Neutrophil (primary cell): Measurements from ENCODE around the gene PIWIL4.
"Not testable (repeated sequence)": the region's sequence is repeated elsewhere in the genome, so short reads cannot be mapped to it uniquely, and the experiment has no call there.

Experiments used
- H3K27ac ChIP-seq: fragments of 200-600 bp; sonication (generic); 2 replicates; pipeline ENCODE4 v1.5.1; 2016; ENCODE audit warnings: mild to moderate bottlenecking, moderate library complexity
- H3K27me3 ChIP-seq: fragments of 200-600 bp; sonication (generic); 2 replicates; pipeline ENCODE4 v1.6.0; 2016; ENCODE audit warnings: mild to moderate bottlenecking
- H3K36me3 ChIP-seq: fragments of 200-600 bp; sonication (generic); 2 replicates; pipeline ENCODE4 v1.5.1; 2017
- H3K4me1 ChIP-seq, 2 experiments: fragments of 200-600 bp in 1 of 2; sonication (generic) in 1 of 2; 1 replicate in 1 of 2; 2 replicates in 1 of 2; pipeline versions ENCODE4 v1.5.1 to v1.6.1; 2013 to 2016; ENCODE audit warnings: low read depth in 1 of 2, low read length in 1 of 2, mild to moderate bottlenecking in 1 of 2, moderate library complexity in 1 of 2; ENCODE audit not compliant: control insufficient read depth in 1 of 2, insufficient read depth in 1 of 2
- H3K4me3 ChIP-seq, 2 experiments: fragments of 200-600 bp in 1 of 2; sonication (generic) in 1 of 2; 1 replicate in 1 of 2; 2 replicates in 1 of 2; pipeline ENCODE4 v1.5.1; 2013 to 2016; ENCODE audit warnings: low read depth in 1 of 2, low read length in 1 of 2, mild to moderate bottlenecking in 1 of 2, moderate library complexity in 1 of 2
- H3K9me3 ChIP-seq: fragments of 200-600 bp; sonication (generic); 2 replicates; pipeline ENCODE4 v1.5.1; 2016
- TF ChIP-seq, protein P1 (sequence below): fragments of 200-600 bp; sonication (generic); IDR thresholded peaks from 2 replicates; pipeline ENCODE4 v1.5.1; 2016; ENCODE audit warnings: antibody characterized with exemption

Gene PIWIL4

DNA sequence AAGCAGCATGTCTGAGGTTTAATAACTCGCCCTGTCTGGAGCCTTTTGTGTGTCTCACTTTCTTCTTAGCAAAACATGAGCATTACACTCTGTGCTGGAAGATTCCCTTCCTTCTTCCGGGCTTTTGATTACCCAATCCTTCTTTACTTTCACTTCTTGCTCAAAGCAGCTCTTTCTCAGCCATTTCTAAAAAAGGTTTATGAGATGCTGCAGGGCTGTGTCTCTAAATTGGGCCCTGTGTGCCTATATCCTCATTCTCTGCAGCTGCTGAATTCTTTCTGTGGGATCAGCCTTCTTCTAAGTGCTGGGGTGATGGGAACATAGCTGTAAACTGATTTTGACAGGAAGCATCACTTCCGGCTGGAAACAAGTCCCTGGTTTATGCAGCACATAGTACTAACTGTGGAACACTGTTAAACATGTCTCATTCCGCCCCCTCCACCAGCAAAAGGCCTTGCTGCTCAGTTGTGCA is 71.8 kb downstream of the PIWIL4 start:
- Histone ChIP-seq H3K4me3 (peak overlapping the region; percentile 30 to 46), H3K36me3 (no peaks in the 10 kb centered on the region), H3K27ac (peak overlapping the region; percentile 76)

DNA sequence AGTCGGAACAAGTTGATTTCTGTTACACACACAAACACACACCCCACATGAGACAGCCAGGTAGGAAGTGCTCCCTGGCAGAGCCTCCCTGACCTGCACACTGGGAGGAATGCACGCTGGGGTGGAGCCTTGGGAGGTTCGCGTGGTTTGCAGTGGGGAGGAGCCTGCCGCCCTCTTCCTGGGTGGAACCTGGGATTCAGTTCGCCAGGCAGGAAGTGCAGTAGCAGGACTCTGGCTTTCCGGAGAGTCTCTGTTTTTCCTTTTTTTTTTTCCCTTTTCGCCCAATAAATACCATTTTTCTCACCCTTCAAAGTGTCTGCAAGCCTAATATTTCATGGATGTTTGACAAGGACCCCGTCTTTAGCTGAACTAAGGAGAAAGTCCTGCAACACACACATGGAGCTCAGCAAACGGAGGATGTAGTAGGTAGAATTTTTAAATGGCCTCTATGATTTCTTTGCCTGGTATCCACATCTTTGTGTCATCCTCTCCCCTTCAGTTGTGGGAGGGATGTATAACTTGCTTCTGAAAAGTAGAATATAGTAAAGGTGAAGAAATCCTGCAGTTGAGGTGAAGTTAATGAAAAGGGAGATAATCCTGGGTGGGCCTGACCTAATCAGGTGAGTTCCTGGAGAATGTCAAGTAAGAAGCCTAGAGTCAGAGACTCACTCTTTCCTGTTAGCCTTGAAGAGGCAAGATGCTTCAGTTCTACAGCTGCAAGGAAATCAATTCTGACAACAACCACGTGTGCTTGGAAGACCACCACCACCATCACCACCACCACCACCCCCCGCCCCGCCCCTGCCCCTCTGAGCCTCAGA is 72.9 kb downstream of the PIWIL4 start:
- no peak overlapping the region for H3K4me3 ChIP-seq
- H3K4me1 ChIP-seq: peaks cover 29 to 38% of the 10 kb centered on the region in 2 experiments
- no peak overlapping the region for H3K27ac ChIP-seq
- H3K27me3 ChIP-seq: no peaks in the 10 kb centered on the region
- TF ChIP-seq, protein P1, sequence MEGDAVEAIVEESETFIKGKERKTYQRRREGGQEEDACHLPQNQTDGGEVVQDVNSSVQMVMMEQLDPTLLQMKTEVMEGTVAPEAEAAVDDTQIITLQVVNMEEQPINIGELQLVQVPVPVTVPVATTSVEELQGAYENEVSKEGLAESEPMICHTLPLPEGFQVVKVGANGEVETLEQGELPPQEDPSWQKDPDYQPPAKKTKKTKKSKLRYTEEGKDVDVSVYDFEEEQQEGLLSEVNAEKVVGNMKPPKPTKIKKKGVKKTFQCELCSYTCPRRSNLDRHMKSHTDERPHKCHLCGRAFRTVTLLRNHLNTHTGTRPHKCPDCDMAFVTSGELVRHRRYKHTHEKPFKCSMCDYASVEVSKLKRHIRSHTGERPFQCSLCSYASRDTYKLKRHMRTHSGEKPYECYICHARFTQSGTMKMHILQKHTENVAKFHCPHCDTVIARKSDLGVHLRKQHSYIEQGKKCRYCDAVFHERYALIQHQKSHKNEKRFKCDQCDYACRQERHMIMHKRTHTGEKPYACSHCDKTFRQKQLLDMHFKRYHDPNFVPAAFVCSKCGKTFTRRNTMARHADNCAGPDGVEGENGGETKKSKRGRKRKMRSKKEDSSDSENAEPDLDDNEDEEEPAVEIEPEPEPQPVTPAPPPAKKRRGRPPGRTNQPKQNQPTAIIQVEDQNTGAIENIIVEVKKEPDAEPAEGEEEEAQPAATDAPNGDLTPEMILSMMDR: no peak
- no peaks in the 10 kb centered on the region for H3K9me3 ChIP-seq
- no peaks in the 10 kb centered on the region for H3K36me3 ChIP-seq

More for the DNA sequence above, 71.8 kb downstream of the PIWIL4 start:
- Histone ChIP-seq H3K4me1 (peaks cover 24 to 30% of the 10 kb centered on the region in 2 experiments), H3K27me3 (no peaks in the 10 kb centered on the region), H3K9me3 (no peaks in the 10 kb centered on the region)
- TF ChIP-seq, protein P1: no peak

GRCh38 chr11:94641167-94641761 is 74.1 kb downstream of the PIWIL4 start:
- Histone ChIP-seq H3K4me1 (peaks cover 32 to 44% of the 10 kb centered on the region in 2 experiments), H3K4me3 (no peak overlapping the region), H3K9me3 (no peaks in the 10 kb centered on the region), H3K27ac (peak overlapping the region; percentile 58), H3K36me3 (no peaks in the 10 kb centered on the region), H3K27me3 (no peaks in the 10 kb centered on the region)
- TF ChIP-seq, protein P1: no peak

GRCh38 chr11:94643186-94643585 is 76.0 kb downstream of the PIWIL4 start:
- H3K27me3 ChIP-seq, H3K9me3 ChIP-seq, H3K4me3 ChIP-seq, H3K36me3 ChIP-seq, H3K27ac ChIP-seq: not testable (repeated sequence)
- H3K4me1 ChIP-seq: peaks cover 31 to 41% of the 10 kb centered on the region in 2 experiments

DNA sequence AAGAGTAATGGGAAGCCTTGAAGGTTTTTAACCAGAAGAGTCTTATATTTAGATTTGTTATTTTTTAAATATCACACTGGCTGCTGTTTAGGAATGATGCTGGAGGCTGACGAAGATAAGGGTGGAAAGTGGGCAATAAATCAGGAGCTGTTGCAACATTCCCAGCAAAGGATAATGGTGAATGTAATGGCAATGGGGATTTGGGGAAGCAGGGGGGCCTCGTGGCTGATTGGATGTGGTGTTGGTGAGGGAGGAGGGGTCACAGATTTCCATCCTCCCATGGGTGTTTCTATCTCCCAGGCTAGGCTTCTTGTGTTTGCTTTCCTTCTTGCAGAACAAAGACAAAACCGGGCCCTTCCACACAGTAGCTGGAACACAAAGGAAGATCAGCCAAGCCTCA is 80.8 kb downstream of the PIWIL4 start:
- TF ChIP-seq, protein P1: no peak
- H3K27ac ChIP-seq: no peak overlapping the region
- peaks cover 12 to 14% of the 10 kb centered on the region in 2 experiments for H3K4me1 ChIP-seq
- H3K9me3 ChIP-seq: no peaks in the 10 kb centered on the region
- no peaks in the 10 kb centered on the region for H3K36me3 ChIP-seq
- H3K27me3 ChIP-seq: no peaks in the 10 kb centered on the region
- H3K4me3 ChIP-seq: no peak overlapping the region

DNA sequence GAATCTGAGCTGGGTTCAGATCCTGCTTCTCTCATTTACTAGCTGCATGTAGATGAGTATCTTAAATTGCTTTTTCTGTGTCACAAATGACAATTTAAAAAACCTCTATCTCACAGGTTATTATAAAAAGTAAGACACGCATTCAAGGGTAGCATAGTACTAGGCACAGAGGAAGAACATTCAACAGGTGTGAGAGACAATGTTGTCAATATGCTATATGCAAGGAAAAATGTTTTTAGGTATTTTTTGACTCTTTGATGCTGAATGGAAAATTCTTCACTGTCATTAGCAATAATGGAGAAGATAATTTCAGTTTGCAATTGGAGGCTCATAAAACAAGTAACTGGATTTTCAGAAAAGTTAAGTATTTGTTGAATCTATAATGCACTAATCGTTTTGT is 81.6 kb downstream of the PIWIL4 start:
- peaks cover 12 to 14% of the 10 kb centered on the region in 2 experiments for H3K4me1 ChIP-seq
- no peak overlapping the region for H3K27ac ChIP-seq
- TF ChIP-seq, protein P1: no peak
- H3K36me3 ChIP-seq: no peaks in the 10 kb centered on the region
- H3K9me3 ChIP-seq: no peaks in the 10 kb centered on the region
- H3K4me3 ChIP-seq: no peak overlapping the region
- no peaks in the 10 kb centered on the region for H3K27me3 ChIP-seq
